Coronary artery (tissue), 2 donors: ENCODE measurements around the gene SMAP2.

Source experiments
- DNase-seq: peaks from one replicate; pipeline ENCODE4 v3.0.0-alpha.2; 2017; ENCODE audit warnings: low spot score
- H3K27ac ChIP-seq, 2 donors: fragments of 200-600 bp; sonication (generic); one replicate each; pipeline ENCODE4 v1.5.1; 2016 to 2019
- H3K4me3 ChIP-seq: fragments of 200-600 bp; sonication (generic); 2 replicates; pipeline ENCODE4 v1.5.1; 2016; ENCODE audit warnings: mild to moderate bottlenecking, moderate library complexity
- TF ChIP-seq, protein P1 (sequence below): fragments of 200-600 bp; sonication (generic); IDR thresholded peaks from one replicate; pipeline ENCODE4 v1.5.1; 2019; ENCODE audit warnings: antibody characterized with exemption

SMAP2 gene

DNA sequence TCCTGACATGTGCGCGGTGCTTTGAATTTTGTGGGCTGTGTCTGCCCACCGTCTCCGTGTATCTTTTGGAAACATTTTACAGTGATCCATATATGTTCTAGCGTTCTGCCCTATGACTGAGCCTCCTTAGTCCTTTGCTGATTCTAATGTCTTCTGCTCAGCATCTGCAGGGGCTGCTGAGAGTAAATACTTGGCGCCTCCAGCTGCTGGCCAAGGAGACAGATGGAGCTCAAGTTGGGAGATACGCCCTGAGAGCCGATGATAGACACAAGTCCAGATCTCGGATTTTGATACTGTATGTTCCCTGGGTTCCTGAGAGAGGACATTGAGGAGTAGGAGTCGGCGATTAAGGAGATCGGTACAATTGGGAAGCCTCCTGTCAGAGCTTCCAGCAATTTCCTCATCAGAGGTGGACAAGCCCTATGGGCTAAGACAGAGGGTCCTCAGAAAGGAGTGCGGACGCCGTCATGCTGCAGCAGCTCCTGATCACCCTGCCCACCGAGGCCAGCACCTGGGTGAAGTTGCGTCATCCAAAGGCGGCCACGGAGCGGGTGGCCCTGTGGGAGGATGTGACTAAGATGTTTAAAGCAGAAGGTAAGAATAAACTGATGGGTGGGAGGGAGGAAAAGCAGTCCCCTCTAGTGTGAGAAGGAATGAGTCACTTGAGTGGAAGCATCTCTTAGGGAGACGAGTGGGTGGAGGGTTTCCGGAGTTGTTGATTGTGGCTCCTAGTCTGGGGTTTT, 77.1 kb downstream of the SMAP2 start:
- peak overlapping the region; percentile 70 to 90 for H3K27ac ChIP-seq
- peak overlapping the region; percentile 94 for H3K4me3 ChIP-seq
- TF ChIP-seq, protein P1, sequence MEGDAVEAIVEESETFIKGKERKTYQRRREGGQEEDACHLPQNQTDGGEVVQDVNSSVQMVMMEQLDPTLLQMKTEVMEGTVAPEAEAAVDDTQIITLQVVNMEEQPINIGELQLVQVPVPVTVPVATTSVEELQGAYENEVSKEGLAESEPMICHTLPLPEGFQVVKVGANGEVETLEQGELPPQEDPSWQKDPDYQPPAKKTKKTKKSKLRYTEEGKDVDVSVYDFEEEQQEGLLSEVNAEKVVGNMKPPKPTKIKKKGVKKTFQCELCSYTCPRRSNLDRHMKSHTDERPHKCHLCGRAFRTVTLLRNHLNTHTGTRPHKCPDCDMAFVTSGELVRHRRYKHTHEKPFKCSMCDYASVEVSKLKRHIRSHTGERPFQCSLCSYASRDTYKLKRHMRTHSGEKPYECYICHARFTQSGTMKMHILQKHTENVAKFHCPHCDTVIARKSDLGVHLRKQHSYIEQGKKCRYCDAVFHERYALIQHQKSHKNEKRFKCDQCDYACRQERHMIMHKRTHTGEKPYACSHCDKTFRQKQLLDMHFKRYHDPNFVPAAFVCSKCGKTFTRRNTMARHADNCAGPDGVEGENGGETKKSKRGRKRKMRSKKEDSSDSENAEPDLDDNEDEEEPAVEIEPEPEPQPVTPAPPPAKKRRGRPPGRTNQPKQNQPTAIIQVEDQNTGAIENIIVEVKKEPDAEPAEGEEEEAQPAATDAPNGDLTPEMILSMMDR: no peak
- no peak for DNase-seq

DNA sequence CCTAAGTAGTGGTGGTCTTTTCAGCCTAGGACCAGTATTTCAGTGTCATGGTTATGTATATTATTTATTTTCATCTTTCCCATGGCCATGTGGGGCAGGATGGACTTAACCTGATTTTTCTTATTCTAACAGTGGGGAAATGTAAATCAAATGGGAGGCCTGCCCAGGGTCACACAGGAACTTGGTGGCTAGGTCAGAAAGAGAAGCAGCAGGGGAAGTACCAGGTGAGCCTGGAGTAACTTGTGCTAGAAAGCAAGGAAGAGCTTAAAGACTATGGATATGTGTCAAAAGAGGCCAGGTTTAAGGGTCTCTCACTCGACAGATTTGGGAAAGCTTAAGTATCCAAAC, 77.7 kb downstream of the SMAP2 start:
- no peak for DNase-seq
- Histone ChIP-seq H3K4me3 (no peak overlapping the region), H3K27ac (no peak overlapping the region)
- TF ChIP-seq, protein P1: no peak

DNA sequence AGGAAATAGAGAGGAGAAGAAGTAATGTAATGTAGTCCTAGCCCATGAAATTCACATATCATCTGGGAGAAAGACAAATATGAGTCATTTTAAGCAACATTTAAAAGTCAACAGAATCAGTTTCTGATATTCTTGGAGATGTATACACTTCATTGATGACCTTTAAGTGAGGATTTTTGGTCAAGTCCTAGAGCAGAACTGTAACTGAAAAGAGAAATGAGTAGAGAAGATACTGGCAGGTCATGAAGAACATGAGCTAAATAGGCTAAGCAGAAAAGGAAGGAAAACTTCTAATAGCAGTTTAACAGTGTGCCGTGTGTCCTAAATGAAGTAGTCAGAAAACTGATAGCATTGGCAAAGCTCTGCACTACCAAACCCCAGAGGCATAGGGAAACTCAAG, 81.3 kb downstream of the SMAP2 start:
- TF ChIP-seq, protein P1: no peak
- Histone ChIP-seq H3K4me3 (no peak overlapping the region), H3K27ac (no peak overlapping the region)
- no peak for DNase-seq

DNA sequence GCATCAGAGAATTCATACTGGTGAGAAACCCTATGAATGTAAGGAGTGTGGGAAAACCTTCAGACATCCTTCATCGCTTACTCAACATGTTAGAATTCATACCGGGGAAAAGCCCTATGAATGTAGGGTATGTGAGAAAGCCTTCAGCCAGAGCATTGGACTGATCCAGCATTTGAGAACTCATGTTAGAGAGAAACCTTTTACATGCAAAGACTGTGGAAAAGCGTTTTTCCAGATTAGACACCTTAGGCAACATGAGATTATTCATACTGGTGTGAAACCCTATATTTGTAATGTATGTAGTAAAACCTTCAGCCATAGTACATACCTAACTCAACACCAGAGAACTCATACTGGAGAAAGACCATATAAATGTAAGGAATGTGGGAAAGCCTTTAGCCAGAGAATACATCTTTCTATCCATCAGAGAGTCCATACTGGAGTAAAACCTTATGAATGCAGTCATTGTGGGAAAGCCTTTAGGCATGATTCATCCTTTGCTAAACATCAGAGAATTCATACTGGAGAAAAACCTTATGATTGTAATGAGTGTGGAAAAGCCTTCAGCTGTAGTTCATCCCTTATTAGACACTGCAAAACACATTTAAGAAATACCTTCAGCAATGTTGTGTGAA, 89.5 kb downstream of the SMAP2 start:
- H3K4me3 ChIP-seq: no peak overlapping the region
- H3K27ac ChIP-seq: no peak overlapping the region
- TF ChIP-seq, protein P1: no peak
- DNase-seq: no peak

DNA sequence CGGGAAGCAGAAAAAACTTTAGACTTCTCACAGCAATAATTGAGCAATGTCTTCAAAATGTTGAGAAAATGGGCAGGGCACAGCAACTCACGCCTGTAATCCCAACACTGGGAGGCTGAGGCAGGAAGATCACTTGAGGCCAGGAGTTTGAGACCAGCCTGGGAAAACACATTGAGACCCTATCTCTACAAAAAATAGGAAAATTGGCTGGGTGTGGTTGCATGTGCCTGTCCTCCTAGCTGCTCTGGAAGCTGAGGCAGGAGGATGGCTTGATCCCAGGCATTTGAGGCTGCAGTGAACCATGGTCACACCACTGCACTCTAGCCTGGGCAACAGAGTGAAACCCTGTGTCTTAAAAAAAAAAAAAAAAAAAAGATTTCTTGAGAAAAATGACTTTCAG, 95.8 kb downstream of the SMAP2 start:
- DNase-seq: no peak
- Histone ChIP-seq H3K4me3 (no peak overlapping the region), H3K27ac (no peak overlapping the region)
- TF ChIP-seq, protein P1: no peak
